Endodermal cell (in vitro differentiated cells): ENCODE measurements around the gene PSAT1. TPM values are rescaled to one million over a fixed set of nuclear protein-coding genes. Genes with fewer than 3 reads are reported as not detected.
A peak's percentile ranks its signal among the peaks of the same experiment; 100 is the strongest.

ENCODE experiments used
- DNase-seq: peaks from one replicate; pipeline ENCODE4 v3.0.0-alpha.2; 2017
- H3K27ac ChIP-seq: 2 replicates; pipeline ENCODE4 v1.5.1; 2013; ENCODE audit warnings: mild to moderate bottlenecking, low read depth, low read length, moderate library complexity
- H3K27me3 ChIP-seq: 2 replicates; pipeline ENCODE4 v1.6.1; 2013; ENCODE audit warnings: mild to moderate bottlenecking, low read length, moderate library complexity; ENCODE audit not compliant: insufficient read depth, control insufficient read depth, poor library complexity, severe bottlenecking
- H3K36me3 ChIP-seq: 2 replicates; pipeline ENCODE4 v1.7.0; 2013; ENCODE audit warnings: mild to moderate bottlenecking, low read length, moderate library complexity; ENCODE audit not compliant: control insufficient read depth, insufficient read depth
- H3K4me1 ChIP-seq: one replicate; pipeline ENCODE4 v1.7.0; 2013; ENCODE audit warnings: low read length; ENCODE audit not compliant: control insufficient read depth, insufficient read depth
- H3K4me3 ChIP-seq: 2 replicates; pipeline ENCODE4 v1.5.1; 2013; ENCODE audit warnings: mild to moderate bottlenecking, low read length, moderate library complexity
- H3K9ac ChIP-seq: 2 replicates; pipeline ENCODE4 v1.6.1; 2013; ENCODE audit warnings: mild to moderate bottlenecking, low read length, moderate library complexity; ENCODE audit not compliant: poor library complexity, severe bottlenecking; ENCODE audit errors: extremely low read depth
- H3K9me3 ChIP-seq: 2 replicates; pipeline ENCODE4 v1.6.1; 2013; ENCODE audit warnings: mild to moderate bottlenecking, low read length, moderate library complexity; ENCODE audit not compliant: control insufficient read depth
- H3K27ac Mint-ChIP-seq: 2 replicates; pipeline ENCODE4 v1.8.0; 2020; ENCODE audit warnings: mixed read lengths
- H3K27me3 Mint-ChIP-seq: 2 replicates; pipeline ENCODE4 v1.8.0; 2021; ENCODE audit warnings: mild to moderate bottlenecking, mixed read lengths; ENCODE audit not compliant: insufficient read depth
- H3K36me3 Mint-ChIP-seq: 2 replicates; pipeline ENCODE4 v1.8.0; 2020; ENCODE audit warnings: low read depth, mixed read lengths
- H3K4me1 Mint-ChIP-seq: 2 replicates; pipeline ENCODE4 v1.8.0; 2020; ENCODE audit warnings: mixed read lengths
- H3K4me3 Mint-ChIP-seq: 2 replicates; pipeline ENCODE4 v1.8.0; 2020; ENCODE audit warnings: mild to moderate bottlenecking, moderate library complexity, mixed read lengths
- H3K9me3 Mint-ChIP-seq: 2 replicates; pipeline ENCODE4 v1.8.0; 2020; ENCODE audit warnings: mild to moderate bottlenecking, mixed read lengths
- WGBS, 2 experiments: methylation state at CpG; one replicate each; pipeline versions ENCODE4 v1.1.5 to v1.1.7; 2013; ENCODE audit warnings: missing lambda C conversion rate in 2 of 2, mixed read lengths in 1 of 2; ENCODE audit not compliant: insufficient coverage in 1 of 2, insufficient read length in 1 of 2; 5-methylcytosine and 5-hydroxymethylcytosine counted together
- total RNA-seq, 2 donors: library from RNA; stranded (reverse); fragmentation: NEBNext Ultra II Directional in 1 of 2; extraction: Animal tissue kit (Norgen Biotek cat#: 25700) in 1 of 2; gene quantifications; 2 replicates in 1 of 2; 3 replicates in 1 of 2; pipeline ENCODE4 v1.2.1, GENCODE V29; 2021
- TF ChIP-seq, protein P1 (sequence below): fragments of 200-600 bp; sonication (generic); conservative IDR thresholded peaks from 2 replicates; pipeline ENCODE4 v1.5.0; 2021; ENCODE audit warnings: antibody characterized with exemption, mild to moderate bottlenecking

The PSAT1 gene
- total RNA-seq, 2 donors from 2014 or later = 64.4 to 75.7 TPM

DNA sequence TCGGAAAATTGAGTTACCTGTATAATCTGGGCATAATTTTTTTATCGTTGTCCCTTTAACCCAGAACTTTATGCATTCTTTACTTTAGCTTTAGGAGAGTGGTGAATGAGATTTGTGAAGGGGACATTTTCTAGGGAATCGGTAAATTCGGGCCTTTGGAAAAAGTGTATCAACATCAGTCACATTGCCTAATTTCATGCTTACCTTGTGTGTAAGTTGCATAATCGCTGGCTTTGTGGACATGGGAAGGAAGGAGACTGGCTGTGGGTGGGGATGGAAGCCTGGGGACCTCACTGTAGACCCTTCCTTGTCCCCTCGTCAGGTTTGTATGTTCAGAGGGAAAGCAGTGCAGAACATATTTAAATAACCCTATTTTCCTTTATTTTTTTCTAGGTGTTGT, 3.3 kb downstream of the PSAT1 start:
- Mint-ChIP-seq H3K9me3 (no peaks in the 10 kb centered on the region), H3K36me3 (peaks cover 35% of the 10 kb centered on the region), H3K4me1 (peaks cover 17% of the 10 kb centered on the region), H3K27ac (peak overlapping the region; percentile 35), H3K27me3 (peaks cover 7% of the 10 kb centered on the region), H3K4me3 (no peak overlapping the region)
- no peaks in the 10 kb centered on the region for H3K4me1 ChIP-seq
- TF ChIP-seq, protein P1, sequence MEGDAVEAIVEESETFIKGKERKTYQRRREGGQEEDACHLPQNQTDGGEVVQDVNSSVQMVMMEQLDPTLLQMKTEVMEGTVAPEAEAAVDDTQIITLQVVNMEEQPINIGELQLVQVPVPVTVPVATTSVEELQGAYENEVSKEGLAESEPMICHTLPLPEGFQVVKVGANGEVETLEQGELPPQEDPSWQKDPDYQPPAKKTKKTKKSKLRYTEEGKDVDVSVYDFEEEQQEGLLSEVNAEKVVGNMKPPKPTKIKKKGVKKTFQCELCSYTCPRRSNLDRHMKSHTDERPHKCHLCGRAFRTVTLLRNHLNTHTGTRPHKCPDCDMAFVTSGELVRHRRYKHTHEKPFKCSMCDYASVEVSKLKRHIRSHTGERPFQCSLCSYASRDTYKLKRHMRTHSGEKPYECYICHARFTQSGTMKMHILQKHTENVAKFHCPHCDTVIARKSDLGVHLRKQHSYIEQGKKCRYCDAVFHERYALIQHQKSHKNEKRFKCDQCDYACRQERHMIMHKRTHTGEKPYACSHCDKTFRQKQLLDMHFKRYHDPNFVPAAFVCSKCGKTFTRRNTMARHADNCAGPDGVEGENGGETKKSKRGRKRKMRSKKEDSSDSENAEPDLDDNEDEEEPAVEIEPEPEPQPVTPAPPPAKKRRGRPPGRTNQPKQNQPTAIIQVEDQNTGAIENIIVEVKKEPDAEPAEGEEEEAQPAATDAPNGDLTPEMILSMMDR = no peak
- no peaks in the 10 kb centered on the region for H3K27me3 ChIP-seq
- no peak overlapping the region for H3K9ac ChIP-seq
- H3K36me3 ChIP-seq = peaks cover 46% of the 10 kb centered on the region
- no peak overlapping the region for H3K4me3 ChIP-seq
- DNase-seq = no peak
- no peak overlapping the region for H3K27ac ChIP-seq
- WGBS, 2 experiments = 91 to 100% methylated on average over 1 to 6 of the region's 6 CpGs
- H3K9me3 ChIP-seq = no peaks in the 10 kb centered on the region

DNA sequence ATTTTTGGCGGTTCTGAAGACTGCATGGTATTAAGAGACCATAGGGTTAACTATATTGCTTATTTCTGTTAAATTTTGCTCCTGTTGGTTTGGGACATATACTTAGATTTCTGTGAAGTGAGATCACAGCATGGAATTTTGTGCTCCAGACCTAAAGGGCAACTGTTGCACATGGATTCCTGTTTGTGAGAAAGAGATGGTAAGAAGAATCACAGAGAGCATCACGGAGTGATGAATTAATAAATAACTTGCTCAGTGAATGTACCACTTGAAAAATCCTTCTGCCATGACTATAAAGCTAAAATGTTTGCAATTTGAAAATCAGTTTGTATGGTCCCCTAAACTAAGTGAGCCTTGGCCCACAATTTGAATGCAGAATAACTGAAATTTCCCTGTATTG, 4.5 kb downstream of the PSAT1 start:
- Histone ChIP-seq H3K27me3 (no peaks in the 10 kb centered on the region), H3K9me3 (no peaks in the 10 kb centered on the region), H3K4me3 (no peak overlapping the region), H3K27ac (no peak overlapping the region), H3K9ac (no peak overlapping the region), H3K36me3 (peaks cover 58% of the 10 kb centered on the region), H3K4me1 (no peaks in the 10 kb centered on the region)
- no peaks in the 10 kb centered on the region for H3K9me3 Mint-ChIP-seq
- WGBS, 2 experiments = 89 to 96% methylated on average over 1 to 2 of the region's 2 CpGs
- peaks cover 8% of the 10 kb centered on the region for H3K4me1 Mint-ChIP-seq
- TF ChIP-seq, protein P1 = no peak
- no peak overlapping the region for H3K4me3 Mint-ChIP-seq
- DNase-seq = no peak
- no peak overlapping the region for H3K27ac Mint-ChIP-seq
- peaks cover 47% of the 10 kb centered on the region for H3K36me3 Mint-ChIP-seq
- no peaks in the 10 kb centered on the region for H3K27me3 Mint-ChIP-seq

DNA sequence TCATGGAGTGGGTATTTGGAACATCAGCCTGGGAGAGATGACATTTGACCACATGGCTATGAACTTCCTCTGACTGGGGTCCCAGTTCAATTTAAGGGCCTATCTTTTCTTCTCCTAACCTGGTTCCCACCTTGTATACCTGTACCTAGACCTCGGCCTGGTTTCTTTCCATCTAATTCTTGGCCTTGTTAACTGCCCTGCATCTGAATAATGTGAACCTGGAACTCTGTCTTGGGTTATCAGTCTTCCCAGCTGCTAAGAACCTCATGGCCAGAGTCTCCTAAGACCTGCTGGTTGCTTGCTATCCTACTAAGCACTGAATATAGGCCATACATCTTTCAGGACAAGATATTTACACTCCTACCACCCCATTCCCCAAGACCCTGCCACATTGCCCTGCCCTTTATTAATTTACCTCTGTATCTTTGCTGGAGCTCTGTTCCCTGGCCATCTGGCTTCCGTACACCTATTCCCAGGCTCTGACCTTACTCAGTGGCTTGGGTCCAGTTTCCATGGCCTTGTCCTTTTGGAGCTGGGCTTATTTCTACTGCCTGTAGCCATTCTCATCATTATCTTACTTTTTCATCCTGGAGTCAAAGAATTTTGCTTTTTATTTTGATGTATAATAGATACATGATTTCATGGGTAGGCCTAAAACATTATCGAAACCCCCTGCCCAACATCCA, 6.6 kb downstream of the PSAT1 start:
- Mint-ChIP-seq H3K9me3 (no peaks in the 10 kb centered on the region), H3K36me3 (peaks cover 65% of the 10 kb centered on the region), H3K27me3 (no peaks in the 10 kb centered on the region), H3K4me1 (peaks cover 5% of the 10 kb centered on the region), H3K27ac (no peak overlapping the region), H3K4me3 (no peak overlapping the region)
- H3K27ac ChIP-seq = no peak overlapping the region
- 93 to 96% methylated on average over 3 of the region's 3 CpGs for WGBS, 2 experiments
- H3K4me1 ChIP-seq = no peaks in the 10 kb centered on the region
- H3K9me3 ChIP-seq = no peaks in the 10 kb centered on the region
- H3K36me3 ChIP-seq = peaks cover 77% of the 10 kb centered on the region
- no peak overlapping the region for H3K4me3 ChIP-seq
- TF ChIP-seq, protein P1 = no peak
- H3K9ac ChIP-seq = no peak overlapping the region
- no peaks in the 10 kb centered on the region for H3K27me3 ChIP-seq
- DNase-seq = no peak
